ENCODE results near the gene FOXN3. TPM values are rescaled to one million over a fixed set of nuclear protein-coding genes. Genes with fewer than 3 reads are reported as not detected.

The FOXN3 gene
- polyA plus RNA-seq, 1 donor from 2014 or later = 10.3 TPM

DNA sequence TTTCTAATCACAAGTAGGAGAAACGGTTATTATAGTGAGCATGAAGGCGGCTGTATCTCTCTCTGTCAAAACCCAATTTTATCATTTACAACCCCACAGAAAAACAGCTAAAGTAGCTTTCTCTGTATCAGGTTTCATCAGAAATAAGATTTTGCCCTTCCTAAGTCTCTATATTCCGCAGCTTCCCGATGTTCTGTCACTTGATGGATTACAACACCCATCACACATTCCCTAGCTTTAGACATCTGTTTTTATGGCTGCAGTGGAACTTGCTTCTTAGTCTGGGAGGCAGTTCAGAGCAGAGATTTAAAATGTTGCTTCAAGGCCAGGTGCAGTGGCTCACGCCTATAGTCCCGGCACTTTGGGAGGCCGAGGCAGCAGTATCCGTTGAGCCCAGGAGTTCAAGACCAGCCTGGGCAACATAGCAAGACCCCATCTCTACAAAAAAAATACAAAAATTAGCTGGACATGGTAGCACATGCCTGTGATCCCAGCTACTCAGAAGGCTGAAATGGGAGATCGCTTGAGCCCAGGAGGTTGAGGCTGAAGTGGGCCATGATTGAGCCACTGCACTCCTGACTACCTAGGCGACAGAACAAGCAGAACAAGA, 27.6 kb upstream of the FOXN3 start:
- Histone ChIP-seq H3F3A (ENCODE audit: insufficient read depth, low read length, poor library complexity, severe bottlenecking) (no peaks in the 10 kb centered on the region), H4K20me1 (ENCODE audit: insufficient read depth) (no peaks in the 10 kb centered on the region), H3K36me3 (ENCODE audit: insufficient read depth, low read length) (no peaks in the 10 kb centered on the region), H2AFZ (ENCODE audit: low read depth, low read length) (no peak overlapping the region), H3K9ac (ENCODE audit: low read length) (no peak overlapping the region), H3K79me2 (replicated peaks; ENCODE audit: insufficient read depth, low read length) (no peaks in the 10 kb centered on the region), H3K9me3 (ENCODE audit: low read length) (no peaks in the 10 kb centered on the region), H3K4me2 (ENCODE audit: low read length) (no peak overlapping the region), H3K9me2 (ENCODE audit: insufficient read depth, low read length) (no peaks in the 10 kb centered on the region), H3K4me3 (ENCODE audit: low read length) (no peak overlapping the region), H3K27me3 (ENCODE audit: insufficient read depth, low read depth, low read length) (no peaks in the 10 kb centered on the region), H3K27ac (ENCODE audit: low read length) (no peak overlapping the region)
- TF ChIP-seq POLR2AphosphoS5 (IDR thresholded peaks at IDR 0.05) = no peak

DNA sequence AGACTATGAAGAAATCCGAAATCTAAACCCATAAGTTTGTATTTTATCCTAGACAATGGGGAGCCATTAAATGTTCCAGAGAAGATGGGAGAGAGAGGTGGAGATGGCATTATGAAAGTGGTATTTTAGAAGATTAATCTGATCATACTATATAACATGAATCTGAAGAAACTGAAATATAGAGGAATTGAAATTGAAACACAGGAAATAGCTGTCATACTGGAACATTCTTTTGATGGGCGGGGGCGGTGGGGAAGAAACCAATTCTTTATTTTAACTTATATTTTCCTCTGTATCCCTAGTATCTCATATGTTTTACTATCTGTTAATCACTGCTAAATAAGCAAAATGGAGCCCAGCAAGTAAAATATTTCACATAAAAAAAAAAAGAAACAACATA, 27.0 kb upstream of the FOXN3 start:
- no peaks in the 10 kb centered on the region for H3K36me3 ChIP-seq (ENCODE audit: insufficient read depth, low read length)
- H3K79me2 ChIP-seq (replicated peaks; ENCODE audit: insufficient read depth, low read length) = no peaks in the 10 kb centered on the region
- H3K9me2 ChIP-seq (ENCODE audit: insufficient read depth, low read length) = no peaks in the 10 kb centered on the region
- H3K4me3 ChIP-seq (ENCODE audit: low read length) = no peak overlapping the region
- no peaks in the 10 kb centered on the region for H3F3A ChIP-seq (ENCODE audit: insufficient read depth, low read length, poor library complexity, severe bottlenecking)
- H3K9ac ChIP-seq (ENCODE audit: low read length) = no peak overlapping the region
- H4K20me1 ChIP-seq (ENCODE audit: insufficient read depth) = no peaks in the 10 kb centered on the region
- H3K27me3 ChIP-seq (ENCODE audit: insufficient read depth, low read depth, low read length) = no peaks in the 10 kb centered on the region
- H3K4me2 ChIP-seq (ENCODE audit: low read length) = no peak overlapping the region
- H2AFZ ChIP-seq (ENCODE audit: low read depth, low read length) = no peak overlapping the region
- no peak overlapping the region for H3K27ac ChIP-seq (ENCODE audit: low read length)
- no peaks in the 10 kb centered on the region for H3K9me3 ChIP-seq (ENCODE audit: low read length)
- TF ChIP-seq MXI1 (conservative IDR thresholded peaks at IDR 0.05; ENCODE audit: poor library complexity, severe bottlenecking) (no peak), SMC3 (conservative IDR thresholded peaks at IDR 0.05; ENCODE audit: poor library complexity) (no peak), RAD21 (conservative IDR thresholded peaks at IDR 0.05) (no peak), EZH2 (IDR thresholded peaks at IDR 0.05; ENCODE audit: borderline replicate concordance, insufficient read depth, low read length, poor library complexity, severe bottlenecking) (no peak), POLR2AphosphoS5 (IDR thresholded peaks at IDR 0.05) (no peak), CTCF (IDR thresholded peaks at IDR 0.05; ENCODE audit: poor library complexity, severe bottlenecking) (no peak), EP300 (conservative IDR thresholded peaks at IDR 0.05; ENCODE audit: poor library complexity, severe bottlenecking) (no peak), TAF1 (IDR thresholded peaks at IDR 0.05; ENCODE audit: low read depth) (no peak)
- TF ChIP-seq, protein P1, sequence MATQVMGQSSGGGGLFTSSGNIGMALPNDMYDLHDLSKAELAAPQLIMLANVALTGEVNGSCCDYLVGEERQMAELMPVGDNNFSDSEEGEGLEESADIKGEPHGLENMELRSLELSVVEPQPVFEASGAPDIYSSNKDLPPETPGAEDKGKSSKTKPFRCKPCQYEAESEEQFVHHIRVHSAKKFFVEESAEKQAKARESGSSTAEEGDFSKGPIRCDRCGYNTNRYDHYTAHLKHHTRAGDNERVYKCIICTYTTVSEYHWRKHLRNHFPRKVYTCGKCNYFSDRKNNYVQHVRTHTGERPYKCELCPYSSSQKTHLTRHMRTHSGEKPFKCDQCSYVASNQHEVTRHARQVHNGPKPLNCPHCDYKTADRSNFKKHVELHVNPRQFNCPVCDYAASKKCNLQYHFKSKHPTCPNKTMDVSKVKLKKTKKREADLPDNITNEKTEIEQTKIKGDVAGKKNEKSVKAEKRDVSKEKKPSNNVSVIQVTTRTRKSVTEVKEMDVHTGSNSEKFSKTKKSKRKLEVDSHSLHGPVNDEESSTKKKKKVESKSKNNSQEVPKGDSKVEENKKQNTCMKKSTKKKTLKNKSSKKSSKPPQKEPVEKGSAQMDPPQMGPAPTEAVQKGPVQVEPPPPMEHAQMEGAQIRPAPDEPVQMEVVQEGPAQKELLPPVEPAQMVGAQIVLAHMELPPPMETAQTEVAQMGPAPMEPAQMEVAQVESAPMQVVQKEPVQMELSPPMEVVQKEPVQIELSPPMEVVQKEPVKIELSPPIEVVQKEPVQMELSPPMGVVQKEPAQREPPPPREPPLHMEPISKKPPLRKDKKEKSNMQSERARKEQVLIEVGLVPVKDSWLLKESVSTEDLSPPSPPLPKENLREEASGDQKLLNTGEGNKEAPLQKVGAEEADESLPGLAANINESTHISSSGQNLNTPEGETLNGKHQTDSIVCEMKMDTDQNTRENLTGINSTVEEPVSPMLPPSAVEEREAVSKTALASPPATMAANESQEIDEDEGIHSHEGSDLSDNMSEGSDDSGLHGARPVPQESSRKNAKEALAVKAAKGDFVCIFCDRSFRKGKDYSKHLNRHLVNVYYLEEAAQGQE (IDR thresholded peaks at IDR 0.05; ENCODE audit: borderline replicate concordance) = no peak

All from neural cell (in vitro differentiated cells).